GM21529 (cell line): ENCODE data around the gene HAUS1.
"Not testable (repeated sequence)": the region's sequence is repeated elsewhere in the genome, so short reads cannot be mapped to it uniquely, and the experiment has no call there.

Experiments used
- ATAC-seq: cut with Tn5 transposase; IDR thresholded peaks from one replicate; pipeline ENCODE4 v1.9.1; 2021; ENCODE audit not compliant: unreplicated experiment

The HAUS1 gene

GRCh38 chr18:46155641-46156051, 51.5 kb downstream of the HAUS1 start:
- ATAC-seq = no peak

GRCh38 chr18:46156124-46156745, 52.0 kb downstream of the HAUS1 start:
- no peak for ATAC-seq

- no peak for ATAC-seq
Measured at GRCh38 chr18:46156843-46157242, 52.7 kb downstream of the HAUS1 start.

GRCh38 chr18:46158499-46158898, 54.3 kb downstream of the HAUS1 start:
- ATAC-seq = no peak

GRCh38 chr18:46160050-46160798, 56.0 kb downstream of the HAUS1 start:
- ATAC-seq = no peak

- ATAC-seq = not testable (repeated sequence)
Measured at GRCh38 chr18:46160840-46161239, 56.7 kb downstream of the HAUS1 start.

GRCh38 chr18:46161703-46162396, 57.7 kb downstream of the HAUS1 start:
- ATAC-seq = no peak

GRCh38 chr18:46163091-46163490, 58.9 kb downstream of the HAUS1 start:
- ATAC-seq = no peak

GRCh38 chr18:46163941-46164499, 59.8 kb downstream of the HAUS1 start:
- ATAC-seq = no peak

GRCh38 chr18:46164502-46164901, 60.3 kb downstream of the HAUS1 start:
- not testable (repeated sequence) for ATAC-seq

GRCh38 chr18:46164920-46165319, 60.7 kb downstream of the HAUS1 start:
- no peak for ATAC-seq

GRCh38 chr18:46166261-46166970, 62.2 kb downstream of the HAUS1 start:
- no peak for ATAC-seq

- peak; percentile 90 for ATAC-seq
Measured at GRCh38 chr18:46167971-46168370, 63.8 kb downstream of the HAUS1 start.

GRCh38 chr18:46169464-46169941, 65.3 kb downstream of the HAUS1 start:
- ATAC-seq = no peak

GRCh38 chr18:46171331-46171730, 67.1 kb downstream of the HAUS1 start:
- ATAC-seq = no peak

GRCh38 chr18:46173393-46174341, 69.5 kb downstream of the HAUS1 start:
- ATAC-seq = peak; percentile 85

GRCh38 chr18:46174342-46175041, 70.3 kb downstream of the HAUS1 start:
- peak; percentile 23 for ATAC-seq

- ATAC-seq = no peak
Measured at GRCh38 chr18:46176001-46176400, 71.8 kb downstream of the HAUS1 start.
